Testis (tissue), 2 donors: Measurements from ENCODE around the gene PRUNE2.

Experiments
- CTCF ChIP-seq, 3 experiments: fragments of 450-650 bp in 2 of 3; fragments of 200-600 bp in 1 of 3; sonication (generic) in 1 of 3; IDR thresholded peaks; one replicate each; pipeline ENCODE4 v1.5.1; 2016 to 2019; ENCODE audit warnings: antibody characterized with exemption in 3 of 3, mild to moderate bottlenecking in 2 of 3, moderate library complexity in 1 of 3
- POLR2A ChIP-seq: fragments of 450-650 bp; IDR thresholded peaks from one replicate; pipeline ENCODE4 v1.6.1; 2017; ENCODE audit warnings: antibody characterized with exemption, mild to moderate bottlenecking, moderate library complexity

- TF ChIP-seq CTCF (IDR thresholded peaks at IDR 0.05) (no peak), POLR2A (no peak)
These were observed 4.1 kb downstream of the PRUNE2 start for GRCh38 chr9:76901801-76902200.
